NCI-H510A treated with DMSO at 0.1 percent for 48 hours (cell line): ENCODE data around the gene SH3RF3.

Experiments used
- DNase-seq: peaks from one replicate; lab custom pipeline; 2025; lab: John Stamatoyannopoulos, UW

Gene SH3RF3

DNA sequence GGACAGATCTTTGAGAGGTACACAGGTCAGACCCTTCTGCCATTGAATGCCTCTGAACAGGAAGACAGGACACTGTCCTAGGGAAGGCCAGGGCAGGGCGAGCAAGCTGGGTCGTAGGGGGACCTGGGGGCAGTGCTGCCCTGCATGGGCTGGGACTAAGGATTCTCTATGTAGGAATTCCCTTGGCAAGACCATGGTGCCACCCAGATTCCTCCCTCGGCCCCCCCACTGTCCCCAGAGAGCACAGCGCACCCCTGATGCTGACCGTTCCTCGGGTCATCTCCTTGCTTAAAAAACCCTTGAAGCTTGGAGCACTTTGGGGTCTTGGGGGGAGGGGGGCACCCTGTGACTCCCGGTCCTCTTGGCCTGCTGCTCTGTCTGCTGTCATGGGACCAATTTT, 289.7 kb downstream of the SH3RF3 start:
- DNase-seq = no peak

DNA sequence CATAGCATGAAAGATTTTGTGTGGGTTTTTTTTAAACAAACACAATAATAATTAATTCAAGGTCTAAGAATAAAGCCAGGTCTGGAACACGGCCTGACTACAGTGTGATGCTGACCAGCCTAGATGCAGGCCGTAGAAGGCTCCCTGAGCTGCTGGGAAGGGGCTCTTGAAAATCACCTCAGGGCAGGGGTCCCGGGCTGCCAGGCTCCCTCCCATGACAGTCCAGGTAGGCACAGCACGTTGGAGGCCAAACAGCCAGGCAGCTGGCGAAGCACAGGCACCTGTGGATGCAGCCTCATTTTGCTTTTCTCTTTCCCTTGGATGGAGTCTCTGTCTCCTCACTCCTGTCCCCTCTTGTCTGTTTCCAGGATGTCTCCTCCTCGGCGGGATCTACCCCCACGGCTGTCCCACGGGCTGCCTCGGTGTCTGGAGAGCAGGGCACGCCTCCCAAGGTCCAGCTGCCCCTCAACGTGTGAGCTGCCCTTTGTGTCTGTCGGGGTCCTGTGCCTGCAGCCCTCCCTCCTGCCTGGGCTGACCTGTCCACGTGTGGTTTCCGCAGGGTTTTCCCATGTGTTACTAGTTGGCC, 290.3 kb downstream of the SH3RF3 start:
- DNase-seq = no peak

DNA sequence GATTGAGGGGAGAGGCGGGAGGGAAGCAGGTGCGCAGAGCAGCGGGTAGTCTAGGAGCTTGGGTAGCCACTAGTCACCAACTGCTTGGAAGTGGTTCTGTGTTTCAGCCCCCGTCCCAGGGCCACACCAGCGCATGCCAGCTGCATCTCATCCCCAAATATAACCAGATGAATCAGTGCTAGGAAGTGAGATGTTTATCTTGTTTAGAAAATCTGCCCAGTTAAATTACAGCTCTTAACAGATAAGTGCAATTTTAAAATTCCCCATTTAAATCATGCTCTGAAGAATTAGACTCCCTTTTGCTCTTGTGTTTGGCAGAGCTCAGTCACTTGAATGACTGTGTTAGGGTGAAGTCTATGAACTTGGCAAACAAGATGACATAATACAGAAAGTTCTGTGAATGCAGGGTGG, 291.0 kb downstream of the SH3RF3 start:
- DNase-seq = no peak

- DNase-seq = no peak
Measured at GRCh38 chr2:109421101-109421500, 292.1 kb downstream of the SH3RF3 start.

DNA sequence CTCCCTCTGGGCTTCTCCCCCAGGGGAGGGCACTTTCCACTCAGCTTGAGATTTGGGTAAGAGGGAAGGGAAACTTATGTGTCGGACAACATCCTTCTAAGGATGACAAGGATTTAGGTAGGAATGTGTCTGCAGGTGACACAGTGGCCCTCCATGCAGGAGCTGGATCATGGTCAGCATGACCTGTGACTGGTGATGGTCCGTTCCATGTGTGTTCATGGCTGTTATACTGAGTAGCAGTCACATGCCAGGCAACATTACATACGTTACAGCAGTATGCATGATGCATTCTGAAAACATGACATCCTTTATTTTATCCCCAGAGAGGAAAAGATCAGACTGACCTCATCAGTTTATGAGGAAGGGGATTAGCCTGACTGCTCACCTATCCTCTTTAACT, 292.6 kb downstream of the SH3RF3 start:
- DNase-seq = no peak

GRCh38 chr2:109422071-109422757, 293.2 kb downstream of the SH3RF3 start:
- DNase-seq = no peak

GRCh38 chr2:109422758-109423500, 293.9 kb downstream of the SH3RF3 start:
- no peak for DNase-seq

DNA sequence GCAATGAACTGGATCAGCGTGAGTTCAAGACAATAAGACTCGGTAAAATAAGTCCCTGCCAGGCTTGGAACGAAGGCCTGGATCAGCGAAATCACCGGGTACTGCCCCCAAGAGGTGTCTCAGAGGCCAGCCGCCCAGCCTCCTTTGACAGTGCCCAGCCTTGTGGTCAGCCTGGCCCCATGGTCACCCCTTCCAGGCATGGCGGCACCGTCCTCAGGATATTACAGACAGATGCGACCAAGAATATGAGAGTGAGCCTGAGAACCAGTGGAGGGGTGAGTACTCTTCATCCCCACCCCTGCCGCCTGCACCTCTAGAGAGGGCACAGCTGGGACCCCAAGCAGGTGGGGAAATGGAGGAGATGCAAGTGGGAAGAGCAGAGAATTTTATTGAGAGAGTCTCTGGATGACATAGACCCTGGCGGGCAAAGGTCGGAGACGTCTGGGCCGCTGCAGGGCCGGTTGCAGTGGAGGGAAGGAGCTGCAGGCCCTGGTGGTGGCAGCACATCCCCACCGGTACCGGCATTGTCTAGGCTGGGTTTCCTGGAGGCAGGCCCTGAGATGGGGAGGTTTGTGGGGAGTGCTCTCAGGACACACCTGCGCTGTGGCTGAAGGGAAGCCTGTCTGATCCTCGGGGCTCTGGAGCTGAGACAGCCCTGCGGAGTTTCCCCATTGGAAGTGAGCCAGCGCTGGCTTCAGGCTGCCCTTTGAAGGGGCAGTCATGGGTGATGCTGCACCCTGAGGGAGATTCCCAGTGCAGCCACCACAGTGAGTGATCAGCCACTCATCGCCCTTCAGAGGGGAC, 294.8 kb downstream of the SH3RF3 start:
- no peak for DNase-seq

GRCh38 chr2:109425411-109425810, 296.4 kb downstream of the SH3RF3 start:
- no peak for DNase-seq

- DNase-seq = no peak
Measured at GRCh38 chr2:109427661-109428091, 298.7 kb downstream of the SH3RF3 start.

DNA sequence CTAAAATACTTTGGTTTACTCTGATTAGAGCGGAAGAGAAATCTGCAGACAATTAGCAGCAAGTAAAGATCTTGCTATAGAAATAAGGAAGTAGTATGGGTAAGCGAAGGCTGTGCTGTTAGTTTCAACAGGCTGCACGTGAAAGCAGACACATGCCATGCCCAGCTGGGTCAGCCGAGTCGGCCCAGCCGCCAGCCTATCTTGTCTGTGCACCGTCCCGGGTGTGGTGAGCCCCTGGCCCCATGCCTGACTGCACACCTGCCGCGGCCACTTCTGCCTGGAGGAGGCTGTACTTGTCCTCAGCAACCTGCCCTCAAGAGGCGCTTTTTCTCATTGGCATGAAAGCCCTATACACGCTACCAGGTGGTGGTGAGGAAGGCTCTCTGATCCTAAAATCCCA, 299.3 kb downstream of the SH3RF3 start:
- DNase-seq = no peak

- DNase-seq = no peak
Measured at GRCh38 chr2:109428841-109429566, 300.0 kb downstream of the SH3RF3 start.

GRCh38 chr2:109429567-109430328, 300.7 kb downstream of the SH3RF3 start:
- no peak for DNase-seq

DNA sequence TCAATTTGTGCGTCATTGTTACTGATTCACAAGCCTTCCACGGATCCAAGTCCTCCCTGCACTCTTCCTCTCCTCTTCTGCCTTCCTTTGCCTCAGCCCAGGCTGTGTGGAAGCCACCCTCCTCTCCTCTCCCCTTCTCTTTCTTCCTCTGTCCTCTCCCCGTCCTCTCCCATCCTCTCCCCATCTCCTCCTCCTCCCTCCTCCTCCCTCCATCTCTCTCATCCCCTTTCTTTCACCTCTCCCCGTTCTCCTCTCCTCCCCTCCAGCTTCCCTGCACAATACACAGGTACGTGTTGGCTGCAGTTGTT, 301.3 kb downstream of the SH3RF3 start:
- DNase-seq = no peak

DNA sequence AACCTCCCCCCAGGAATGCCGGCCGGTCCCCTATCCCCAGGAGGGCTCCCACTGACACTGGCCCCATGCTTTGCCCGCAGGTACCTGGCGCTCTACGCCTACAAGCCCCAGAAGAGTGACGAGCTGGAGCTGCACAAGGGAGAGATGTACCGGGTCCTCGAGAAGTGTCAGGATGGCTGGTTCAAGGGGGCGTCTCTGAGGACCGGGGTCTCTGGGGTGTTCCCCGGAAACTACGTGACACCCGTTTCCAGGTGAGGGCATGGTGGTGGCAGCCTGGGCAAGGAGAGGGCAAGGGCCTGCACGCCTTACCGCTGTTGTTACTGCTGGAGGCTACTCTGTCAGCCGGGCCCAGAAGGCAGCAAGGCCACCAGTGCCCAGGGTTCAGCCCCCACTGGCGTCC, 303.4 kb downstream of the SH3RF3 start:
- no peak for DNase-seq

GRCh38 chr2:109433486-109433885, 304.5 kb downstream of the SH3RF3 start:
- no peak for DNase-seq

GRCh38 chr2:109433926-109434325, 304.9 kb downstream of the SH3RF3 start:
- no peak for DNase-seq

- no peak for DNase-seq
Measured at GRCh38 chr2:109434351-109434750, 305.3 kb downstream of the SH3RF3 start.

DNA sequence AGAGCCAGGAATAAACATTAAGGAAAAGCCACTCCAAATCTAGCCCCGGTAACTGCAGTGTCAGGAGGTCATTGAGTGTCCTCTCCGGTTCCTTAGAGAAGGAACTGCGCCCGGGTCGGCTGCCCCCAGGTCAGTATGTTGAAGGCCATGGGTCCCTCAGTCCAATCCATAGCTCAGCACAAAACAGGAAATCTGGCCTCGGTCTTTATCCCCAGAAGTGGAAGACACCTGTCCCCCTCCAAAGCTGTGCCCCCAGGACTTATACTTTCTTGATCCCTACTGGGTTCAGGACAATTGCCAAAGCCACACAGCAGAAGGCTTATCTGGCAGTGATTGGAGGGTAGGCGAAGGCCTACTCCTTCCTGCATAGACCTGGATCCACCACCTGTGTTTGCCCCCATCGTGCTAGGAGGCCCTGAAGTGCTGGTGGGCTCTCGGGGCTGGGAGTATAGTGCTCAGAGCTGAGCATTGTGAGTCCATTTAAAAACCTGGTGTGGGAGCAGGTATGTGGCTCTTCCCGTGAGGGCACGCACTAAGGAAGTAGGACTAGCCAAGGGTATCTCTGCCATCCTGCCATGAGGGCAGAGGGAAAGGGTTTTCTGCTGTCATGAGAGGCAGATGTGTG, 306.2 kb downstream of the SH3RF3 start:
- no peak for DNase-seq

DNA sequence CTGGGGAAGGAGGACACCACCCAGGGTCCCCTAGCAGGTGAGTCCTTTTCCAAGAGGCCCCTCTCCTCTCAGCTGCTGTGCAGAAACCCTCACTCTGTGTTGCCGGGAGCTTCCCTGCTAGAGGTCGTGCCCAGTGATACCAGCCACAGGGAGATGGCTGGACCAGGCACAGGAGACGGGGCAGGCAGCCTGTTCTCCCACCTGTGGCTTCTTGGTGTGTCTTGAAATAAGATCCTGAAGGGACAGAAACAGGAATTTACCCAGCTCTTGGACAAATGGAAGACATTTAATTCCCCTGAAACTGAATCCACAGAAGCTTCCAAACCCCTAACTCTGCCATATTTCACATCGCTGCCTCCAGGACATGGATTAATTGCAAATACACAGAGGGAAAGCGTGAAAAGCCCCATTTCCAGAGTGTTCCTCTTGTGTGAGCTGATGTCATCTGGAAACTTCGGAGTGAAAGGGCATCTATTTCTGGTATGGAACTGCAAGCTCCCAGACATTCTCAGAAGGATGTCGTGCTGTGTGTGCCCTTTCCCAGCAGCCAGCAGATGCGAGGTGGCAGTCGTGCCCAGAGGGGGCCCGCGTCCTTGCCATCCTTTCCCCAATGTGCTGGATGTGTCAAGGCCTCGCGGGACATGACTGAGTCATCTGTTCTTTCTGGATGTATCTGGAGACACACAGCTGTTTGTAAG, 307.0 kb downstream of the SH3RF3 start:
- no peak for DNase-seq
